NB4 (cell line): Measurements from ENCODE around the gene C20orf204.

ENCODE experiments used
- DNase-seq: peaks from one replicate; pipeline ENCODE4 v3.0.0; 2010; ENCODE audit warnings: low read depth
- H3K4me3 ChIP-seq: one replicate; pipeline ENCODE4 v1.5.1; 2011; ENCODE audit warnings: mild to moderate bottlenecking, low read depth, low read length, moderate library complexity
- CTCF ChIP-seq: IDR thresholded peaks from one replicate; pipeline ENCODE4 v1.5.1; 2012; ENCODE audit warnings: low read depth, low read length
- MAX ChIP-seq: IDR thresholded peaks from 2 replicates; pipeline ENCODE4 v1.6.1; 2011; ENCODE audit warnings: low read depth, low read length
- MYC ChIP-seq: IDR thresholded peaks from 2 replicates; pipeline ENCODE4 v1.6.1; 2011; ENCODE audit warnings: low read depth, low read length
- POLR2A ChIP-seq: IDR thresholded peaks from 2 replicates; pipeline ENCODE4 v1.6.1; 2011; ENCODE audit warnings: mild to moderate bottlenecking; ENCODE audit not compliant: insufficient read length; ENCODE audit errors: extremely low read depth

C20orf204 gene

GRCh38 chr20:64077094-64077493, 41.1 kb downstream of the C20orf204 start:
- DNase-seq: peak; percentile 94
- TF ChIP-seq CTCF (no peak), MYC (peak; percentile 54), POLR2A (peak; percentile 84)
- peak overlapping the region; percentile 79 for H3K4me3 ChIP-seq

- peak; percentile 36 for TF ChIP-seq POLR2A
- no peak for TF ChIP-seq CTCF
- no peak for TF ChIP-seq MAX
- no peak for TF ChIP-seq MYC
- DNase-seq: no peak
- peak overlapping the region; percentile 79 for H3K4me3 ChIP-seq
Observed at GRCh38 chr20:64077541-64077875, 41.5 kb downstream of the C20orf204 start.

GRCh38 chr20:64077876-64078551, 42.0 kb downstream of the C20orf204 start:
- no peak for TF ChIP-seq POLR2A
- no peak for TF ChIP-seq CTCF
- TF ChIP-seq MYC: peak; percentile 69
- TF ChIP-seq MAX: peak; percentile 65
- peak; percentile 94 for DNase-seq
- H3K4me3 ChIP-seq: peak overlapping the region; percentile 79

GRCh38 chr20:64078934-64079272, 42.9 kb downstream of the C20orf204 start:
- H3K4me3 ChIP-seq: peak overlapping the region; percentile 79
- TF ChIP-seq POLR2A (no peak), CTCF (no peak), MYC (no peak), MAX (no peak)
- DNase-seq: no peak

GRCh38 chr20:64079273-64080012, 43.5 kb downstream of the C20orf204 start, which contains the start of gene RGS19:
Gene RGS19, minus strand, starts transcription at chr20:64079518. Its CDS starts 2,632 bp downstream, at chr20:64076886.
- H3K4me3 ChIP-seq: peak within 1 kb of the TSS; percentile 79
- peak; percentile 94 for TF ChIP-seq MYC
- peak; percentile 4 for TF ChIP-seq CTCF
- peak; percentile 64 for TF ChIP-seq POLR2A
- peak; percentile 95 for TF ChIP-seq MAX
- DNase-seq: peak; percentile 98
